Heart right ventricle (tissue), 16 donors: ENCODE results near the gene ZNF787. TPM values are rescaled to one million over a fixed set of nuclear protein-coding genes. Genes with fewer than 3 reads are reported as not detected.

Experiments
- ATAC-seq, 8 donors: fragments of 200-7000 bp; cut with Tn5 transposase; one replicate each; pipeline ENCODE4 v1.9.1; 2020; ENCODE audit warnings: mild to moderate bottlenecking in 8 of 8, moderate library complexity in 8 of 8, moderate number of reproducible peaks in 1 of 8
- DNase-seq, 2 donors: peaks; one replicate each; pipeline ENCODE4 v3.0.0-alpha.2; 2020
- H3K27ac ChIP-seq, 10 donors: fragments of 200-600 bp; sonication (generic) in 2 of 10; one replicate each; pipeline versions ENCODE4 v1.5.0 to v1.8.0; 2020 to 2022; ENCODE audit warnings: mild to moderate bottlenecking in 3 of 10
- H3K27me3 ChIP-seq, 7 donors: fragments of 200-600 bp; one replicate each; pipeline ENCODE4 v1.8.0; 2021 to 2022; ENCODE audit warnings: mild to moderate bottlenecking in 2 of 7
- H3K36me3 ChIP-seq, 9 donors: fragments of 200-600 bp; sonication (generic) in 1 of 9; one replicate each; pipeline versions ENCODE4 v1.5.0 to v1.8.0; 2020 to 2022; ENCODE audit warnings: mild to moderate bottlenecking in 2 of 9
- H3K4me1 ChIP-seq, 9 donors: fragments of 200-600 bp; sonication (generic) in 1 of 9; one replicate each; pipeline versions ENCODE4 v1.5.0 to v1.8.0; 2020 to 2022; ENCODE audit warnings: mild to moderate bottlenecking in 4 of 9
- H3K4me3 ChIP-seq, 10 donors: fragments of 200-600 bp; sonication (generic) in 2 of 10; one replicate each; pipeline versions ENCODE4 v1.5.0 to v1.8.0; 2020 to 2022; ENCODE audit warnings: mild to moderate bottlenecking in 7 of 10, moderate library complexity in 2 of 10
- H3K9me3 ChIP-seq, 11 donors: fragments of 200-600 bp in 10 of 11; sonication (generic) in 2 of 11; one replicate each; pipeline versions ENCODE4 v1.5.0 to v1.8.0; 2013 to 2022; ENCODE audit warnings: mild to moderate bottlenecking in 2 of 11, control low read depth in 1 of 11, moderate library complexity in 1 of 11
- CTCF ChIP-seq, 9 donors: fragments of 200-600 bp; sonication (generic) in 2 of 9; IDR thresholded peaks; one replicate each; pipeline versions ENCODE4 v1.5.0 to v1.8.0; 2021 to 2022; ENCODE audit warnings: antibody characterized with exemption in 9 of 9, mild to moderate bottlenecking in 5 of 9, moderate library complexity in 1 of 9
- WGBS, 2 donors: extraction: QIAGEN DNeasy Blood & Tissue Kit; methylation state at CpG; one replicate each; pipeline ENCODE4 v1.1.7; 2013; ENCODE audit warnings: inconsistent platforms in 1 of 2; 5-methylcytosine and 5-hydroxymethylcytosine counted together
- intact Hi-C, 10 donors: fragments of 100-400 bp; cut with DNase I; formaldehyde crosslinking; loops; one replicate each; pipeline versions ENCODE4 v1.11.1 to v1.14.2; 2022
- polyA plus RNA-seq, 2 donors: library from polyadenylated mRNA; stranded (reverse); fragments of 200-250 nt; gene quantifications; one replicate each; pipeline ENCODE4 v1.2.3, GENCODE V29; 2013
- total RNA-seq, 10 donors: library from RNA; stranded (reverse); fragmentation: NEBNext Ultra II Directional in 3 of 10; extraction: Animal tissue kit (Norgen Biotek cat#: 25700) in 3 of 10; gene quantifications; one replicate each; pipeline versions ENCODE4 v1.2.1 to v1.2.4, GENCODE V29; 2021 to 2023
- donor health status: Arrhythmogenic right ventricular cardiomyopathy.
- donor health status: ischemic (EF 13 %, LVEDD 7.1; RV severe dilation, severe dysfunction).
- donor health status: healthy with polysubstance abuse.
- donor health status: DM: no; HTN: yes; CAD: no.
- donor health status: DM: no; HTN: no; CAD: no.
- donor health status: ischemic (EF 25% LVEDD 6.9; RV normal size, moderate dysfunction).
- donor health status: ischemic (EF 25% LVEDD 5.7; RV mildly dilated, moderate dysfunction).
- donor health status: healthy.
- donor health status: DM: yes; HTN: yes; CAD: no.
- donor health status: Ischemic cardiomyopathy.
- donor health status: ischemic (EF 35%, LVEDD 5.7; RV mildly dilated, moderate dysfunction).
- donor health status: nonischemic (EF 11% LVEDD 7.7; RV severe dilation, severe dysfunction).
- donor health status: DM: yes; HTN: yes; CAD: no.
- donor health status: PGD.
- donor health status: ischemic (EF 29% LVEDD 5.4; RV normal size, mild dysfunction).
- donor health status: nonischemic (EF 23%, LVEDD 6.1; RV moderate dilation, normal function).

Gene ZNF787
- total and polyA plus RNA-seq, 12 donors, result 18.5 to 47.2 (median 28.4) TPM

DNA sequence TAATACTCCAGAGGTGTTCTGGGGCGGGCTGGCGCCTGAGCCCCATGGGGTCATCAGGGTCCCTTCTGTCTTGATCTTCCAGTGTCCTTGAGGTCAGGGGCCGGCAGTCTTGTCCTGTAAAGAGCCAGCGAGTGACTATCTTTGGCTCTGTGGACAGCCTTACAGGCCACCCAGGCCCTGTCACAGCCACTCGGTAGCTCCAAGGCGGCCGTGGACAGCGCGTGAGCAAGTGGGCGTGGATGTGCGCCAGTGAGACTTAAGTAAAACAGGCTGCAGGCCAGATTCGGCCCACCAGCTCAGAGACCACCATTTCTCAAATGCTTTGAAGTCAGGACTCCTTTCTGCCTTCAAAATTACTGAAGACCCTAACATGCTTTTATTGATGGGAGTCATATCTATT is 23.7 kb upstream of the ZNF787 start:
- no peak for TF ChIP-seq CTCF (IDR thresholded peaks at IDR 0.05)
- Histone ChIP-seq H3K36me3 (peaks cover 0 to 38% (median 0%) of the 10 kb centered on the region in 9 donors), H3K9me3 (no peaks in the 10 kb centered on the region), H3K27ac (peak overlapping the region in 2 of 10 donors; percentile 5 to 55), H3K4me1 (peaks cover 0 to 30% (median 14%) of the 10 kb centered on the region in 9 donors), H3K4me3 (no peak overlapping the region), H3K27me3 (no peaks in the 10 kb centered on the region)
- ATAC-seq (no peak), DNase-seq (no peak)
- intact Hi-C loops, result loop anchor here in 4 of 10 donors (5.0 to 10.0 kb wide), 2 partner anchors 38 to 170 kb away; partner anchors contain the start of gene ZSCAN5A (in 2 of the 4)
- 90% methylated on average over 12 of the region's 12 CpGs for WGBS, 2 donors

GRCh38 chr19:56144376-56144775 is 23.3 kb upstream of the ZNF787 start:
- peaks cover 0 to 33% (median 0%) of the 10 kb centered on the region in 9 donors for H3K36me3 ChIP-seq
- WGBS, 2 donors, result 69 to 71% methylated on average over 6 of the region's 6 CpGs
- H3K9me3 ChIP-seq, result no peaks in the 10 kb centered on the region
- TF ChIP-seq CTCF (IDR thresholded peaks at IDR 0.05), result no peak
- H3K27me3 ChIP-seq, result no peaks in the 10 kb centered on the region
- peak overlapping the region in 2 of 10 donors; percentile 5 to 55 for H3K27ac ChIP-seq
- intact Hi-C loops, result loop anchor here in 3 of 10 donors (5.0 to 10.0 kb wide), 2 partner anchors 37 to 170 kb away; partner anchors contain the start of gene ZSCAN5A (in 2 of the 3)
- H3K4me3 ChIP-seq, result no peak overlapping the region
- H3K4me1 ChIP-seq, result peaks cover 0 to 30% (median 17%) of the 10 kb centered on the region in 9 donors
- DNase-seq (no peak), ATAC-seq (no peak)

DNA sequence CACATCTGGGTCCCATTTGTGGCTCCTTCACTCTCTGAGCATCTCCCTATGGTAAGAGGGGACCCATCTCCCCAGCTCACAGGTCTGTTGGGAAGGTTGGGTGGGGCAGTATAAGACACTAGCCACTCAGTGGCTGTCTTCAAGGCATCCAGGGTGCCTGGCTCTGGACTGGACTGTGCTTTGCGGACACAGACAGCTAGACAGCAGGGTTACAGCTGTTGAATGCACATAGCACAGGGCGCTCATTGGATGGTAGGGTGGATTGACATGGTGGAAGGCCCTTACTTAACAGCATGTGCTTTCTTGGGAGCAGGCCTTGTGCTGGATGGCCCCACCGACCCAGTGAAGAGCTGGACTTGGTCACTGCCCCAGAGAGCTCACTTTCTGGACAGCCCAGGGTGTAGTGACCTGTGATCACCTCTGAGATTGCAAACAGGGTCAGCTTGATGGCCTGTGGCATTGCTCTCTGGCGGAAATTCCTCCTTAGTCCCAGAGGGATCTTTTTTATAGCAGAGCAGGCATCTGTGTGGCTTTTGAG is 21.9 kb upstream of the ZNF787 start:
- no peak for TF ChIP-seq CTCF (IDR thresholded peaks at IDR 0.05)
- intact Hi-C loops, result loop anchor here in 3 of 10 donors (5.0 to 10.0 kb wide), 2 partner anchors 36 to 172 kb away; partner anchors contain the start of gene ZSCAN5A (in 2 of the 3)
- Histone ChIP-seq H3K27ac (no peak overlapping the region), H3K4me1 (peaks cover 0 to 30% (median 17%) of the 10 kb centered on the region in 9 donors), H3K9me3 (no peaks in the 10 kb centered on the region), H3K36me3 (peaks cover 0 to 24% (median 0%) of the 10 kb centered on the region in 9 donors), H3K27me3 (no peaks in the 10 kb centered on the region), H3K4me3 (no peak overlapping the region)
- DNase-seq (no peak), ATAC-seq (no peak)
- WGBS, 2 donors, result 82 to 88% methylated on average over 4 of the region's 4 CpGs

GRCh38 chr19:56142087-56142787 is 21.1 kb upstream of the ZNF787 start:
- ATAC-seq, result no peak
- Histone ChIP-seq H3K4me3 (peak overlapping the region; percentile 32 to 70 (median 64)), H3K27me3 (no peaks in the 10 kb centered on the region), H3K36me3 (peaks cover 0 to 16% (median 0%) of the 10 kb centered on the region in 9 donors), H3K27ac (peak overlapping the region in 8 of 10 donors; percentile 55 to 90 (median 86)), H3K9me3 (no peaks in the 10 kb centered on the region), H3K4me1 (peaks cover 0 to 30% (median 17%) of the 10 kb centered on the region in 9 donors)
- TF ChIP-seq CTCF (IDR thresholded peaks at IDR 0.05), result no peak
- no peak for DNase-seq
- intact Hi-C loops, result loop anchor here in 3 of 10 donors (5.0 to 10.0 kb wide), 2 partner anchors 35 to 173 kb away; partner anchors contain the start of gene ZSCAN5A (in 2 of the 3)
- WGBS, 2 donors, result 62 to 63% methylated on average over 17 of the region's 17 CpGs
